Mucosa of rectum (tissue), 2 donors: ENCODE measurements around the gene CNTNAP5.

Experiments used
- H3K27ac ChIP-seq, 2 donors: one replicate each; pipeline ENCODE4 v1.7.0; 2013; ENCODE audit warnings: inconsistent platforms in 2 of 2, low read depth in 2 of 2, low read length in 2 of 2
- H3K27me3 ChIP-seq, 2 donors: one replicate each; pipeline ENCODE4 v1.7.0; 2013; ENCODE audit warnings: low read length in 2 of 2; ENCODE audit not compliant: control insufficient read depth in 2 of 2, insufficient read depth in 2 of 2
- H3K36me3 ChIP-seq, 2 donors: one replicate each; pipeline ENCODE4 v1.7.0; 2013; ENCODE audit warnings: low read length in 2 of 2; ENCODE audit not compliant: control insufficient read depth in 2 of 2, insufficient read depth in 2 of 2
- H3K4me1 ChIP-seq, 2 donors: one replicate each; pipeline ENCODE4 v1.7.0; 2013; ENCODE audit warnings: low read length in 2 of 2, mild to moderate bottlenecking in 1 of 2; ENCODE audit not compliant: control insufficient read depth in 2 of 2, insufficient read depth in 2 of 2
- H3K4me3 ChIP-seq, 2 donors: one replicate each; pipeline ENCODE4 v1.7.0; 2013; ENCODE audit warnings: low read length in 2 of 2
- H3K9ac ChIP-seq, 2 donors: one replicate each; pipeline ENCODE4 v1.7.0; 2013; ENCODE audit warnings: low read length in 2 of 2, low read depth in 1 of 2, mild to moderate bottlenecking in 1 of 2
- H3K9me3 ChIP-seq, 2 donors: one replicate each; pipeline ENCODE4 v1.7.0; 2013; ENCODE audit warnings: low read length in 2 of 2; ENCODE audit not compliant: control insufficient read depth in 2 of 2
- donor health status: healthy.
- donor health status: Normal muscosa, but diverticular disease.

The CNTNAP5 gene

GRCh38 chr2:124050833-124051497, 25.9 kb downstream of the CNTNAP5 start:
- Histone ChIP-seq H3K27me3 (no peaks in the 10 kb centered on the region), H3K9me3 (no peaks in the 10 kb centered on the region), H3K27ac (no peak overlapping the region), H3K4me1 (no peaks in the 10 kb centered on the region), H3K4me3 (no peak overlapping the region), H3K9ac (no peak overlapping the region), H3K36me3 (no peaks in the 10 kb centered on the region)

GRCh38 chr2:124053796-124054195, 28.7 kb downstream of the CNTNAP5 start:
- Histone ChIP-seq H3K9ac (no peak overlapping the region), H3K27ac (no peak overlapping the region), H3K4me1 (no peaks in the 10 kb centered on the region), H3K9me3 (no peaks in the 10 kb centered on the region), H3K4me3 (no peak overlapping the region), H3K36me3 (no peaks in the 10 kb centered on the region), H3K27me3 (no peaks in the 10 kb centered on the region)

- no peaks in the 10 kb centered on the region for H3K27me3 ChIP-seq
- H3K9ac ChIP-seq = no peak overlapping the region
- H3K4me1 ChIP-seq = no peaks in the 10 kb centered on the region
- H3K4me3 ChIP-seq = no peak overlapping the region
- H3K36me3 ChIP-seq = no peaks in the 10 kb centered on the region
- no peaks in the 10 kb centered on the region for H3K9me3 ChIP-seq
- H3K27ac ChIP-seq = no peak overlapping the region
Observed at GRCh38 chr2:124063596-124063995, 38.5 kb downstream of the CNTNAP5 start.

- Histone ChIP-seq H3K4me3 (no peak overlapping the region), H3K27ac (no peak overlapping the region), H3K9me3 (no peaks in the 10 kb centered on the region), H3K36me3 (no peaks in the 10 kb centered on the region), H3K4me1 (no peaks in the 10 kb centered on the region), H3K9ac (no peak overlapping the region), H3K27me3 (no peaks in the 10 kb centered on the region)
Observed at GRCh38 chr2:124065636-124066035, 40.5 kb downstream of the CNTNAP5 start.

GRCh38 chr2:124066776-124067175, 41.7 kb downstream of the CNTNAP5 start:
- no peak overlapping the region for H3K4me3 ChIP-seq
- H3K36me3 ChIP-seq = no peaks in the 10 kb centered on the region
- no peaks in the 10 kb centered on the region for H3K27me3 ChIP-seq
- H3K9ac ChIP-seq = no peak overlapping the region
- H3K27ac ChIP-seq = no peak overlapping the region
- no peaks in the 10 kb centered on the region for H3K4me1 ChIP-seq
- H3K9me3 ChIP-seq = no peaks in the 10 kb centered on the region

GRCh38 chr2:124079045-124079444, 54.0 kb downstream of the CNTNAP5 start:
- H3K36me3 ChIP-seq = no peaks in the 10 kb centered on the region
- no peaks in the 10 kb centered on the region for H3K27me3 ChIP-seq
- no peaks in the 10 kb centered on the region for H3K4me1 ChIP-seq
- H3K9ac ChIP-seq = no peak overlapping the region
- H3K4me3 ChIP-seq = no peak overlapping the region
- no peak overlapping the region for H3K27ac ChIP-seq
- no peaks in the 10 kb centered on the region for H3K9me3 ChIP-seq

GRCh38 chr2:124080281-124081153, 55.4 kb downstream of the CNTNAP5 start:
- Histone ChIP-seq H3K9ac (no peak overlapping the region), H3K27ac (no peak overlapping the region), H3K9me3 (no peaks in the 10 kb centered on the region), H3K4me3 (no peak overlapping the region), H3K4me1 (no peaks in the 10 kb centered on the region), H3K36me3 (no peaks in the 10 kb centered on the region), H3K27me3 (no peaks in the 10 kb centered on the region)

GRCh38 chr2:124081154-124081716, 56.1 kb downstream of the CNTNAP5 start:
- H3K27ac ChIP-seq = no peak overlapping the region
- H3K9me3 ChIP-seq = no peaks in the 10 kb centered on the region
- no peaks in the 10 kb centered on the region for H3K36me3 ChIP-seq
- H3K4me3 ChIP-seq = no peak overlapping the region
- H3K4me1 ChIP-seq = no peaks in the 10 kb centered on the region
- no peaks in the 10 kb centered on the region for H3K27me3 ChIP-seq
- H3K9ac ChIP-seq = no peak overlapping the region

GRCh38 chr2:124088616-124089015, 63.5 kb downstream of the CNTNAP5 start:
- Histone ChIP-seq H3K4me3 (no peak overlapping the region), H3K27me3 (no peaks in the 10 kb centered on the region), H3K36me3 (no peaks in the 10 kb centered on the region), H3K9me3 (peaks cover 0 to 2% of the 10 kb centered on the region in 2 donors), H3K27ac (no peak overlapping the region), H3K4me1 (no peaks in the 10 kb centered on the region), H3K9ac (no peak overlapping the region)

- Histone ChIP-seq H3K9me3 (peaks cover 0 to 2% of the 10 kb centered on the region in 2 donors), H3K4me3 (no peak overlapping the region), H3K4me1 (no peaks in the 10 kb centered on the region), H3K27ac (no peak overlapping the region), H3K36me3 (no peaks in the 10 kb centered on the region), H3K9ac (no peak overlapping the region), H3K27me3 (no peaks in the 10 kb centered on the region)
Observed at GRCh38 chr2:124091721-124092120, 66.6 kb downstream of the CNTNAP5 start.
